Neuronal stem cell (in vitro differentiated cells): ENCODE measurements around the gene FAM131B.

Experiments used
- DNase-seq: peaks from one replicate; pipeline ENCODE4 v3.0.0-alpha.2; 2013; ENCODE audit warnings: low spot score
- H2AFZ ChIP-seq: one replicate; pipeline ENCODE4 v1.6.1; 2013; ENCODE audit warnings: mild to moderate bottlenecking, low read length, inconsistent platforms
- H2AK5ac ChIP-seq: 2 replicates; pipeline ENCODE4 v1.6.1; 2013; ENCODE audit warnings: low read depth, mild to moderate bottlenecking, inconsistent platforms, low read length, moderate library complexity, mixed read lengths
- H2BK120ac ChIP-seq: 2 replicates; pipeline ENCODE4 v1.6.1; 2013; ENCODE audit warnings: low read depth, mild to moderate bottlenecking, inconsistent platforms, low read length, moderate library complexity, mixed read lengths
- H2BK12ac ChIP-seq: one replicate; pipeline ENCODE4 v1.6.1; 2013; ENCODE audit warnings: low read length, inconsistent platforms
- H2BK15ac ChIP-seq: 2 replicates; pipeline ENCODE4 v1.6.1; 2013; ENCODE audit warnings: mild to moderate bottlenecking, low read length, inconsistent platforms, mixed read lengths
- H2BK5ac ChIP-seq: one replicate; pipeline ENCODE4 v1.6.1; 2013; ENCODE audit warnings: inconsistent platforms, mild to moderate bottlenecking, low read length, moderate library complexity
- H3K14ac ChIP-seq: one replicate; pipeline ENCODE4 v1.6.1; 2013; ENCODE audit warnings: low read length, inconsistent platforms
- H3K18ac ChIP-seq: 2 replicates; pipeline ENCODE4 v1.6.1; 2013; ENCODE audit warnings: low read length, inconsistent platforms
- H3K23ac ChIP-seq: 2 replicates; pipeline ENCODE4 v1.6.1; 2013; ENCODE audit warnings: low read depth, mild to moderate bottlenecking, mixed read lengths, low read length, inconsistent platforms; ENCODE audit not compliant: poor library complexity
- H3K27ac ChIP-seq: replicated peaks from 3 replicates; pipeline ENCODE4 v1.5.1; 2013; ENCODE audit warnings: low read length, inconsistent platforms
- H3K27me3 ChIP-seq, 3 experiments: 2 replicates each; pipeline ENCODE4 v1.6.1; 2013; ENCODE audit warnings: low read length in 3 of 3, mild to moderate bottlenecking in 2 of 3, inconsistent platforms in 1 of 3, low read depth in 1 of 3, mixed read lengths in 1 of 3, moderate library complexity in 1 of 3; ENCODE audit not compliant: control insufficient read depth in 3 of 3, insufficient read depth in 3 of 3
- H3K36me3 ChIP-seq, 2 donors: replicated peaks in 1 of 2; 2 replicates each; pipeline ENCODE4 v1.6.1; 2013; ENCODE audit warnings: low read length in 2 of 2; ENCODE audit not compliant: control insufficient read depth in 2 of 2, insufficient read depth in 2 of 2
- H3K4ac ChIP-seq: 2 replicates; pipeline ENCODE4 v1.6.1; 2013; ENCODE audit warnings: inconsistent platforms, mild to moderate bottlenecking, low read length, moderate library complexity
- H3K4me1 ChIP-seq, 2 donors: 1 replicate in 1 of 2; 2 replicates in 1 of 2; pipeline ENCODE4 v1.6.1; 2013; ENCODE audit warnings: low read length in 2 of 2, low read depth in 1 of 2; ENCODE audit not compliant: control insufficient read depth in 2 of 2, insufficient read depth in 1 of 2
- H3K4me2 ChIP-seq: one replicate; pipeline ENCODE4 v1.6.1; 2013; ENCODE audit warnings: mild to moderate bottlenecking, low read length, inconsistent platforms; ENCODE audit not compliant: insufficient read depth, poor library complexity, severe bottlenecking
- H3K4me3 ChIP-seq, 2 donors: 2 replicates each; pipeline ENCODE4 v1.5.1; 2013; ENCODE audit warnings: low read length in 2 of 2, mild to moderate bottlenecking in 2 of 2, inconsistent platforms in 1 of 2, moderate library complexity in 1 of 2
- H3K79me1 ChIP-seq: one replicate; pipeline ENCODE4 v1.6.1; 2013; ENCODE audit warnings: low read depth, mild to moderate bottlenecking, inconsistent platforms, low read length, moderate library complexity
- H3K9ac ChIP-seq: one replicate; pipeline ENCODE4 v1.6.1; 2013; ENCODE audit warnings: mild to moderate bottlenecking, low read depth, low read length, inconsistent platforms; ENCODE audit not compliant: poor library complexity
- H3K9me3 ChIP-seq, 2 donors: replicated peaks in 1 of 2; 2 replicates each; pipeline versions ENCODE3 to v1.6.1; 2013; ENCODE audit warnings: low read length in 2 of 2, mild to moderate bottlenecking in 2 of 2, inconsistent platforms in 1 of 2, low read depth in 1 of 2, mixed read lengths in 1 of 2, moderate library complexity in 1 of 2; ENCODE audit not compliant: control insufficient read depth in 2 of 2, insufficient read depth in 1 of 2
- H4K8ac ChIP-seq: one replicate; pipeline ENCODE4 v1.6.1; 2013; ENCODE audit warnings: low read depth, mild to moderate bottlenecking, inconsistent platforms, low read length, moderate library complexity
- H4K91ac ChIP-seq: one replicate; pipeline ENCODE4 v1.6.1; 2013; ENCODE audit warnings: low read length, low read depth, mild to moderate bottlenecking, inconsistent platforms; ENCODE audit not compliant: poor library complexity
- WGBS, 2 donors: extraction: QIAGEN DNeasy Blood & Tissue Kit; methylation state at CpG; one replicate each; pipeline ENCODE4 v1.1.7; 2013; ENCODE audit warnings: missing lambda C conversion rate in 2 of 2, mixed read lengths in 1 of 2; ENCODE audit not compliant: insufficient read length in 2 of 2, insufficient replicate concordance in 1 of 2; ENCODE audit errors: extremely low coverage in 2 of 2; 5-methylcytosine and 5-hydroxymethylcytosine counted together

FAM131B gene

DNA sequence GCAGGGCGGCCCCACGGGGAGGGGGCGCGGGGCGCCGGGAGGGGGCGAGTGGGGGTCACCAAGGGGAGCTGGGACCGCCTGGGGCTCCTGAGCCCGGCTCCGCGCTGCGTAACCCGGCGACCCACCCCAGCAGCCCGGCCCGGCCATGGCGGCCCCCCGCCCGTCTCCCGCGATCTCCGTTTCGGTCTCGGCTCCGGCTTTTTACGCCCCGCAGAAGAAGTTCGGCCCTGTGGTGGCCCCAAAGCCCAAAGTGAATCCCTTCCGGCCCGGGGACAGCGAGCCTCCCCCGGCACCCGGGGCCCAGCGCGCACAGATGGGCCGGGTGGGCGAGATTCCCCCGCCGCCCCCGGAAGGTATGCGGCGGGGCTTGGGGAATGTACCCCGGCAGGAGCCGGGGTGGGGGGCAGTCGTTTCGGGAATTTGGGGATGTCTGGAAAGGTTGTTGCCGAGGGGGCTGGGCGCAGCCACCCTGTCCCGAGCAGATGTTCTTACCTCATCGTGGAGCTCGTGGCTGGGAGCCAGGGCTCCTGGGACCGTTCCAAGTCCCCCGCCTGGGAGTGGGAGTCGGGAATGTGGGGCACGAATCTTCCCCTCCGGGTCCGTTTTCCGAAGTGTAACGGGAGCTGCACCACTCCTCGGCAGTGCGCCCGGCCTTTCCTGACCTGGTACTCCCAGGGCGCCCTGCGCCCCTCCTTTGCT, 19.1 kb upstream of the FAM131B start:
- H3K18ac ChIP-seq, result peak overlapping the region; percentile 93
- no peaks in the 10 kb centered on the region for H3K27me3 ChIP-seq
- H4K91ac ChIP-seq, result no peak overlapping the region
- peaks cover 16 to 18% of the 10 kb centered on the region in 2 donors for H3K4me1 ChIP-seq
- H3K23ac ChIP-seq, result peak overlapping the region; percentile 92
- H2BK120ac ChIP-seq, result no peak overlapping the region
- peaks cover 4% of the 10 kb centered on the region for H3K79me1 ChIP-seq
- no peak overlapping the region for H4K8ac ChIP-seq
- peak overlapping the region; percentile 73 for H3K4me2 ChIP-seq
- peak overlapping the region; percentile 79 for H2BK5ac ChIP-seq
- no peak overlapping the region for H3K27ac ChIP-seq
- peak overlapping the region; percentile 76 to 94 for H3K4me3 ChIP-seq
- no peak overlapping the region for H3K14ac ChIP-seq
- DNase-seq, result no peak
- peaks cover 8 to 32% of the 10 kb centered on the region in 2 donors for H3K36me3 ChIP-seq
- peak overlapping the region; percentile 72 for H3K9ac ChIP-seq
- H2BK12ac ChIP-seq, result no peak overlapping the region
- peak overlapping the region; percentile 34 for H2AK5ac ChIP-seq
- no peak overlapping the region for H3K4ac ChIP-seq
- peaks cover 0 to 2% of the 10 kb centered on the region in 2 donors for H3K9me3 ChIP-seq
- no peak overlapping the region for H2BK15ac ChIP-seq
- peak overlapping the region; percentile 96 for H2AFZ ChIP-seq
- no CpG with 5 or more reads among the region's 64 CpGs for WGBS, 2 donors

DNA sequence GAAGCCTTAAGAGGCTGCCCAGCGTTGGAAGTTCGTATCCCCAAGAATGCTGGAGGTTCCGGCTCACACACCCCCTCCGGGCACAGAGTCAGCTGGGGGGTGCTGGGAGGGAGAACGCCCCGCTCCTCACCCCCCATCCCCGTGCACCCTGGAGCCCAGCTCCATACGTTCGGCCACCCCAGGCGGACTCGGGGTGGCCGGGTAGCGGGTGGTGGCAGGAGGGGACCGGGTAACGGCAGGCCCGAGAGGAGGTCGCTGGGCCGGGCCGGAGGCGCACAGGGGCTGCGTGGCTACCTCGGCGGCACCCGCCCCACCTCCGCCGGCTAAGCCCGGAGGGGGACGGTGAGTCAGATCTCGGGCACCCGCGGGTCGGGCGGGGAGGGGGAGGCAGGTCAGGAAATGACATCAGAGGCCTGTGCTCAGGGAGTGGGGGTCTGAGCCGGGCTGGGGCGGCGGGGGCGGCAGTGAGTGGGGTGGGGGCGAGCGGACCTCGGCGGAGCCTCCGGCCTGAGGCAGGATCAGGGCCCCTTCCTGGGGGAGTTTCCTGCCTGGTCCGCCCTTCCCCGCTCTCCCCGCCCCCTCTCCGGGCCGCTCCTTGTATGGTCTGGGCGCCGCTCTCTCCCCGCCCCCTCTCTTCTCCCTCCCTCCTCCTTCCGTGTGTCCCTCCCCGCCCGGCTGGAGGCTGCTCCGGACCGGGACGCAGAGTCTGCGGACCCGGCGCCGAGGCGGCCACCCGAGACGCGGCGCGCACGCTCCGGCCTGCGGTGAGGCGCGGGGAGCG, 18.3 kb upstream of the FAM131B start, which contains the start of gene ZYX:
TSS of gene ZYX (plus strand) at position 700 of the 781 bp plus-strand sequence. CDS start 227 bp downstream, outside the sequence.
- peak within 1 kb of the TSS; percentile 97 for H3K23ac ChIP-seq
- H2BK120ac ChIP-seq, result peak within 1 kb of the TSS; percentile 39
- peaks cover 4% of the 10 kb centered on the region for H3K79me1 ChIP-seq
- peak within 1 kb of the TSS; percentile 52 for H2AK5ac ChIP-seq
- H3K9me3 ChIP-seq, result peaks cover 0 to under 1% of the 10 kb centered on the region in 2 donors
- H2AFZ ChIP-seq, result peak within 1 kb of the TSS; percentile 96
- H3K4me1 ChIP-seq, result peaks cover 14 to 16% of the 10 kb centered on the region in 2 donors
- H2BK12ac ChIP-seq, result no peak within 1 kb of the TSS
- peak within 1 kb of the TSS; percentile 75 for H2BK15ac ChIP-seq
- WGBS, 2 donors, result no CpG with 5 or more reads among the region's 72 CpGs
- peak within 1 kb of the TSS; percentile 43 for H3K14ac ChIP-seq
- H3K18ac ChIP-seq, result peak within 1 kb of the TSS; percentile 99
- H2BK5ac ChIP-seq, result peak within 1 kb of the TSS; percentile 98
- H3K27ac ChIP-seq, result peak within 1 kb of the TSS; percentile 85
- peak within 1 kb of the TSS; percentile 83 for H3K4me2 ChIP-seq
- H4K8ac ChIP-seq, result no peak within 1 kb of the TSS
- no peak within 1 kb of the TSS for H4K91ac ChIP-seq
- H3K4ac ChIP-seq, result no peak within 1 kb of the TSS
- H3K9ac ChIP-seq, result peak within 1 kb of the TSS; percentile 91
- peak within 1 kb of the TSS; percentile 76 to 98 for H3K4me3 ChIP-seq
- peak; percentile 87 for DNase-seq
- H3K36me3 ChIP-seq, result peaks cover 6 to 32% of the 10 kb centered on the region in 2 donors
- H3K27me3 ChIP-seq, result no peaks in the 10 kb centered on the region

DNA sequence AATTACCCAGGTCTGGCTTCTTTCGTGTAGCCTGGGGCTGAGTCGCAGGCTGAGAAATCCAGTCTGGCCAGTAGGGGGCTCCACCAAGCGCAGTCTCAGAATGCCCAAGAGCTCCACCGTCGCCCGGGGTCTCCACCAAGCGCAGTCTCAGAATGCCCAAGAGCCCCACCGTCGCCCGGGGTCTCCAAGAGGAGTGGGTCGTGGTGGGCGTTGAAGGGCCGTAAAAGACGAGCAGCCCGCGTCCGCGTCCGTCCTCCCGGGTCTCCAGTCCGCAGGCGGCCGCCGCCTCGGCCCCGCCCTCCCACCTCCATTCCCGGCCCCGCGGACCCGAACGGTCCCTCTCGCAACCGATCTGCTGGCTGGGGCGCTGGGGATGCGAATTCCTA, 17.7 kb upstream of the FAM131B start:
- H2BK120ac ChIP-seq, result peak overlapping the region; percentile 39
- peak overlapping the region; percentile 43 for H3K14ac ChIP-seq
- WGBS, 2 donors, result no CpG with 5 or more reads among the region's 35 CpGs
- H3K9ac ChIP-seq, result peak overlapping the region; percentile 91
- H3K36me3 ChIP-seq, result peaks cover 6 to 30% of the 10 kb centered on the region in 2 donors
- H3K18ac ChIP-seq, result peak overlapping the region; percentile 99
- H3K27ac ChIP-seq, result peak overlapping the region; percentile 85
- peak overlapping the region; percentile 52 for H2AK5ac ChIP-seq
- H3K4me1 ChIP-seq, result peaks cover 14 to 16% of the 10 kb centered on the region in 2 donors
- peak overlapping the region; percentile 97 for H3K23ac ChIP-seq
- peak overlapping the region; percentile 83 for H3K4me2 ChIP-seq
- H4K91ac ChIP-seq, result no peak overlapping the region
- peak overlapping the region; percentile 75 for H2BK15ac ChIP-seq
- peak overlapping the region; percentile 96 for H2AFZ ChIP-seq
- peak overlapping the region; percentile 76 to 98 for H3K4me3 ChIP-seq
- no peaks in the 10 kb centered on the region for H3K9me3 ChIP-seq
- DNase-seq, result peak; percentile 89
- H3K27me3 ChIP-seq, result no peaks in the 10 kb centered on the region
- no peak overlapping the region for H2BK12ac ChIP-seq
- no peak overlapping the region for H3K4ac ChIP-seq
- peaks cover 4% of the 10 kb centered on the region for H3K79me1 ChIP-seq
- no peak overlapping the region for H4K8ac ChIP-seq
- peak overlapping the region; percentile 98 for H2BK5ac ChIP-seq
